HCT116 (cell line): ENCODE measurements around the gene GPALPP1.

ENCODE experiments used
- CTCF ChIP-seq, 3 experiments: fragments of 200-600 bp in 1 of 3; sonication (generic) in 1 of 3; IDR thresholded peaks in 2 of 3; conservative IDR thresholded peaks in 1 of 3; 2 replicates each; pipeline ENCODE4 v1.5.1; 2012 to 2017; ENCODE audit warnings: low read depth in 2 of 3, low read length in 2 of 3, antibody characterized with exemption in 1 of 3, borderline replicate concordance in 1 of 3, control low read depth in 1 of 3, mild to moderate bottlenecking in 1 of 3, mixed read lengths in 1 of 3, mixed run types in 1 of 3, moderate library complexity in 1 of 3; ENCODE audit not compliant: insufficient read depth in 1 of 3
- MAX ChIP-seq: IDR thresholded peaks from 2 replicates; pipeline ENCODE4 v1.6.1; 2012
- POLR2A ChIP-seq: IDR thresholded peaks from 2 replicates; pipeline ENCODE4 v1.7.0; 2011; ENCODE audit warnings: borderline replicate concordance; ENCODE audit not compliant: insufficient read depth, insufficient read length; ENCODE audit errors: extremely low read depth
- POLR2AphosphoS5 ChIP-seq: IDR thresholded peaks from 2 replicates; pipeline ENCODE4 v1.6.1; 2011; ENCODE audit warnings: mild to moderate bottlenecking, low read depth, low read length, moderate library complexity
- REST ChIP-seq: IDR thresholded peaks from 2 replicates; pipeline ENCODE4 v1.6.1; 2012; ENCODE audit warnings: low read depth
- SIN3A ChIP-seq: IDR thresholded peaks from 2 replicates; pipeline ENCODE4 v1.6.1; 2012; ENCODE audit warnings: low read depth
- YY1 ChIP-seq: IDR thresholded peaks from 2 replicates; pipeline ENCODE4 v1.6.1; 2011; ENCODE audit warnings: low read length, low read depth, moderate library complexity, mild to moderate bottlenecking; ENCODE audit not compliant: insufficient replicate concordance; ENCODE audit errors: extremely low read depth
- ZFX ChIP-seq: fragments of 450-650 bp; IDR thresholded peaks from 2 replicates; pipeline ENCODE4 v1.6.1; 2017

- no peak for TF ChIP-seq CTCF (IDR thresholded peaks at IDR 0.05 in 2 of 3, conservative IDR thresholded peaks at IDR 0.05 in 1 of 3; ENCODE audit: borderline replicate concordance in 1 of 3, insufficient read depth in 1 of 3, low read depth in 2 of 3, low read length in 2 of 3)
- no peak for TF ChIP-seq POLR2AphosphoS5
- TF ChIP-seq POLR2A: no peak
- no peak for TF ChIP-seq REST
- TF ChIP-seq SIN3A: no peak
- TF ChIP-seq MAX: no peak
- TF ChIP-seq ZFX: no peak
- no peak for TF ChIP-seq YY1
Measured at GRCh38 chr13:45074721-45075120, 85.4 kb downstream of the GPALPP1 start.
